NCI-H82 treated with DMSO at 0.1 percent for 48 hours (cell line): ENCODE results near the gene RDH13.
"Not testable (repeated sequence)": the region's sequence is repeated elsewhere in the genome, so short reads cannot be mapped to it uniquely, and the experiment has no call there.

Experiments used
- DNase-seq: peaks from one replicate; lab custom pipeline; 2025; ENCODE audit not compliant: unreplicated experiment; lab: John Stamatoyannopoulos, UW

The RDH13 gene

GRCh38 chr19:55079400-55080038 lies 16.6 kb upstream of the RDH13 start:
- no peak for DNase-seq

- no peak for DNase-seq
Measured at GRCh38 chr19:55078996-55079395, 16.0 kb upstream of the RDH13 start.

GRCh38 chr19:55077106-55077505 lies 14.2 kb upstream of the RDH13 start:
- DNase-seq: no peak

GRCh38 chr19:55076321-55076720 lies 13.4 kb upstream of the RDH13 start:
- DNase-seq: no peak

GRCh38 chr19:55075371-55075998 lies 12.5 kb upstream of the RDH13 start, which contains the start of gene EPS8L1:
Gene EPS8L1, plus strand, starts transcription at chr19:55075869. Its CDS starts 576 bp downstream, at chr19:55076445.
- no peak for DNase-seq

- no peak for DNase-seq
Measured at GRCh38 chr19:55071913-55072312, 9.0 kb upstream of the RDH13 start.

- no peak for DNase-seq
Measured at GRCh38 chr19:55071129-55071502, 8.2 kb upstream of the RDH13 start.

- no peak for DNase-seq
Measured at GRCh38 chr19:55070466-55071128, 7.6 kb upstream of the RDH13 start.

GRCh38 chr19:55069865-55070197 lies 6.9 kb upstream of the RDH13 start:
- DNase-seq: no peak

- no peak for DNase-seq
Measured at GRCh38 chr19:55068950-55069864, 6.3 kb upstream of the RDH13 start.

GRCh38 chr19:55067869-55068268 lies 4.9 kb upstream of the RDH13 start:
- DNase-seq: no peak

GRCh38 chr19:55066107-55066709 lies 3.3 kb upstream of the RDH13 start:
- DNase-seq: no peak

- not testable (repeated sequence) for DNase-seq
Measured at GRCh38 chr19:55065516-55065915, 2.6 kb upstream of the RDH13 start.

GRCh38 chr19:55063492-55063843 lies 520 bp upstream of the RDH13 start:
- no peak for DNase-seq

- DNase-seq: not testable (repeated sequence)
Measured at GRCh38 chr19:55060287-55060686, 2.7 kb downstream of the RDH13 start.

GRCh38 chr19:55058781-55059610 lies 4.0 kb downstream of the RDH13 start:
- no peak for DNase-seq

- DNase-seq: no peak
Measured at GRCh38 chr19:55056827-55057226, 6.1 kb downstream of the RDH13 start.

GRCh38 chr19:55053735-55054134 lies 9.2 kb downstream of the RDH13 start:
- DNase-seq: no peak

- no peak for DNase-seq
Measured at GRCh38 chr19:55050749-55051532, 12.0 kb downstream of the RDH13 start.
